GM12801 (cell line): Measurements from ENCODE around the gene MEX3A.

Source experiments
- CTCF ChIP-seq: IDR thresholded peaks from one replicate; pipeline ENCODE4 v1.5.1; 2011; ENCODE audit warnings: control low read depth; ENCODE audit not compliant: insufficient read length; ENCODE audit errors: extremely low read depth

Gene MEX3A

GRCh38 chr1:156100205-156100995, 18.1 kb upstream of the MEX3A start:
- TF ChIP-seq CTCF = no peak

GRCh38 chr1:156099282-156099681, 17.0 kb upstream of the MEX3A start:
- no peak for TF ChIP-seq CTCF

- TF ChIP-seq CTCF = no peak
Measured at GRCh38 chr1:156098784-156099183, 16.5 kb upstream of the MEX3A start.

- TF ChIP-seq CTCF = no peak
Measured at GRCh38 chr1:156097499-156098178, 15.4 kb upstream of the MEX3A start.

GRCh38 chr1:156096640-156097391, 14.6 kb upstream of the MEX3A start:
- peak; percentile 51 for TF ChIP-seq CTCF

GRCh38 chr1:156095906-156096508, 13.7 kb upstream of the MEX3A start:
- TF ChIP-seq CTCF = no peak

GRCh38 chr1:156091610-156092009, 9.3 kb upstream of the MEX3A start:
- TF ChIP-seq CTCF = no peak
